Right hindlimb (tissue), 1 donor: ENCODE measurements around the gene PHACTR1.

Experiments
- DNase-seq: peaks from one replicate; pipeline ENCODE4 v3.0.0-alpha.2; 2018

Gene PHACTR1

GRCh38 chr6:13038315-13038714 lies 321.7 kb downstream of the PHACTR1 start:
- no peak for DNase-seq

DNA sequence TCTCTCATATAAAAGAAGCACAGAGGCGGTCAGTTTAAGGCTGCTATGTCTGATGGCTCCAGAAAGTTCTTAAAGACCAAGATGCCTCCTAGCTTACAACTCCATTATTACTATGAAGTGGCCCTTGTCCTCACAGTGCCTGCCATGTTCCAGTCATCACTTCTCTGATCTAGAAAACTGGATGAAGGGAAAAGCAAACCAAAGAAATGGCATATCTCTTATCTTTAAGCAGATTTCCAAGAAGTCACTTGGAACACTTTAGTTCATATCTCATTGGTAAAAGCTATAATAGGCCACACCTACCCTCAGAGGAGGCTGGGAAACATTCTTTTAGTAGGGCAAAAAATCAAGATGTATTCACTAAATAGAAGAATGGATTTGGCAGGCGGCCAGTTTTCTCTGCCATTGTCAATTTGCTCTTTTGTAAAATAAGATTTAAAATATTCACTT lies 322.2 kb downstream of the PHACTR1 start:
- no peak for DNase-seq

GRCh38 chr6:13044390-13044789 lies 327.8 kb downstream of the PHACTR1 start:
- no peak for DNase-seq

DNA sequence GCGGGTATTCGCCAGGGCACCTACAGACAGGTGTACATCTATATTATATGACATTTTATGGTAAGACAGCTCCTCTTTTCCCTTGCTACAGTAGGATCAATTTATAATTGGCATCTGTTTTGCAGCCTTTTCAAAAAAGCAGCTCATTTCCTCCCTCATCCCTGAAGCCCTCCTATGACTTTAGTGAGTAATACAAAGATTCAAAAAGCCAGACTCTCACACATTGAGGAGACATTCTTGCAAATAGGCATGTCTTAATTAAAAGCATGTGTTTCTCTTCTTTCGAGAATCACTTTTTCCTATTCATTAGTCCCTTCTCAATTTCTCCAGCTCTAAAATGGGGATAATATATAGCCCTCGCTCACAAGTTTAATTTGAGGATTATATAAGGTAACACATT lies 328.3 kb downstream of the PHACTR1 start:
- no peak for DNase-seq

GRCh38 chr6:13045676-13046075 lies 329.1 kb downstream of the PHACTR1 start:
- DNase-seq = no peak

GRCh38 chr6:13046084-13046483 lies 329.5 kb downstream of the PHACTR1 start:
- DNase-seq = no peak

DNA sequence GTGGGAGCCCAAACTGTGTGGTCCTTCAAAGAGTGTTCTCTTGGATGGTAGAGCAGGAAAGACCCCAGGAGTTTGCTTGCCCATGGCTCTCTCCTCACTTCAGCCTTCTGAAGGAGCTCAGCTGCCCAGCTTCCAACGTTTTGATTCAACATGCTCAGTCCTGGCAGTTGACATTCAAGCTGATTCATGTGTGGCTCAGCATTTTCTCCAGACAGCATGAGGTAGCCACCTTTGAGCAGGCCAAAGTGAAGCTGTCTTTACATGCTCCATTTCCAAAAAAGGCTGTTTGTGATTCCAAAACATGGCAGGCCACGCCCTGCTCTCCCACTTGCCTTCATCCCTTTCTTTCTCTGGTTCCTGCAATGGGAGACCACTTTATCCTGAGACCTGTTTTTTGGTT lies 331.5 kb downstream of the PHACTR1 start:
- no peak for DNase-seq

GRCh38 chr6:13049666-13050254 lies 333.2 kb downstream of the PHACTR1 start:
- DNase-seq = no peak

GRCh38 chr6:13053006-13053461 lies 336.5 kb downstream of the PHACTR1 start:
- DNase-seq = no peak

- no peak for DNase-seq
Measured at GRCh38 chr6:13058051-13058450, 341.5 kb downstream of the PHACTR1 start.

- no peak for DNase-seq
Measured at GRCh38 chr6:13059026-13059425, 342.5 kb downstream of the PHACTR1 start.

- no peak for DNase-seq
Measured at GRCh38 chr6:13063300-13063918, 346.8 kb downstream of the PHACTR1 start.

DNA sequence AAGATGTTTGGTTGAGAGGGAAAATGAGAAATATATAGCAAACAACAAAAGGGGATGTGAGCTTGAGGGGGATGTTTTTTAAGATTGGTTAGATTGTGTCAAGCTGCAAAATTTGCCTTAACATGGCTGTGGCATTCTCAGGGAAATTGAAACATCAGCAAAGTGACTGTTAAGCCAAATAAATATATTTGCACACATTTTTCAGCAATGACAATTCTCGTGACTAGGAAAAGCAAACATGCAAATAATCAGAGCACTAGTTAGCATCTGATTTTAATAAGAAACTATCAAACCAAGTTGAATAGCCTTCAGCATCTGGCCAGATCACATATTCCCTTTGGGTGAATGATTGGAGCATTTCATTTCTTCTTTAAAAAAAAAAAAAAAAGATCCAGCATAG lies 349.0 kb downstream of the PHACTR1 start:
- DNase-seq = no peak

DNA sequence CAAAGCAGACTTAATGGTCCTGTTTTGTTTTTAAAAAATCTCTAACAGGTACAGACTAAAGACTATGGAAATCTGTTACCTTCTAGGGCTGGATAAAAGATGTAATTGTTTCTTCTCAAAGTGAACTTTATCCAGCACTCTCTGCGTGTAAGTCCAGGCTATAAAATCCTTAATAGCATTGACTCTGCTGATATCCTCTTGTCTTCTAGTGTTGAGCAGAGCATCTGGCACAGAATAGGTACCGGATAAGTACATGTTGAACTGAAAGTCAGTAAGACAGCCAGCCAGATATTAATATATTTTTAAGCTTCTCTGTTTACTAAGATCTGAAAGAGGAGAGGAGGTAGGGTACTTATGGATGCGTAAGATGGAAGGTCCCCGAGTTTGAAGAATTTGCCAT lies 349.5 kb downstream of the PHACTR1 start:
- no peak for DNase-seq

DNA sequence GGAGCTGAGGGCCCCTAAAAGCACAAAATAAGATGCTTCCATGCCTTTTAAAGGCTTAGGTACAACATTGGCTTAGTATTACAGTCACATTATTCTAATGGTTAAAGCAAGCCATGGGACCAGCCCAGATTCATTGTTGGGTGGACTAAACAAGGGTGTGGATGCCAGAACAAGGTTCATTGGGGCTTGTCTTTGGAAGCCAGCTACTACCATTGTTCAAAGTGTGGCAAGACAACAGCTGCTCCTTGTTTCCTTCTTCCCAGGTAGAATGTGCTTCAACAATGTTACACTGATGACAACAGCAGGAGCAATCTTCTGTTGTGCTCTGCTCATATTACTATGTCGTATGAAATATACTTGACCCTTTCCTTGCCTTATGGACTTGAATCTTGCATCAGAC lies 350.3 kb downstream of the PHACTR1 start:
- DNase-seq = no peak

DNA sequence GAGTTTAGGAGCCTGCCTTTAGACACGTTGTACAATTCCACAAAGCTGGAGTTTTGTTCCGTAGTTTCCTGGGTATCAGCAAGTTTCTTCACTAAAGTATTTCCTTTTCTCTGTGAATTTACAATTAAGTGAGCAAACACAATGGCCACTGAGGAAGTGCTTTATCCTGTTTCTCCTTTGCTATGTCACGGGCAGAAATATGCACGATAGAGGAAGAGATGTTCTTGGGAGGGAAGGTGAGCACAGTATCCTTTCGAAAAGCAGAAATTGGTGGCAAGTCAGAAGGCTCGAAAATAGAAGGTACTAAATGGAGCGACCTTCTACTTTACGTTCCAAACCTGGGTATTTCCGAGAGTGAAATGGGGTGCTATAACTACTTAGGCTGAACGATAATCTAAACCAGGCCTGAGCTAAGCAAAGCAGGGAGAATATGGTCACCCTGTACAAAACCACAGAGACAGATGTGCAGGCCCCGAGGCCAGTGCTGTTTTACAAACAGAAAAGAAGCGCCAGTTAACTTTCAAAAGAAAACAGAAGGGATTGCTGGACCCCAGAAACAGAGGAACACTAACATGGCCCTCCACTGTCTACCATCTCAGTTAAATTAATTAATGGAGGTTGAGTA lies 352.1 kb downstream of the PHACTR1 start:
- DNase-seq = no peak

- DNase-seq = no peak
Measured at GRCh38 chr6:13071550-13072345, 355.2 kb downstream of the PHACTR1 start.

DNA sequence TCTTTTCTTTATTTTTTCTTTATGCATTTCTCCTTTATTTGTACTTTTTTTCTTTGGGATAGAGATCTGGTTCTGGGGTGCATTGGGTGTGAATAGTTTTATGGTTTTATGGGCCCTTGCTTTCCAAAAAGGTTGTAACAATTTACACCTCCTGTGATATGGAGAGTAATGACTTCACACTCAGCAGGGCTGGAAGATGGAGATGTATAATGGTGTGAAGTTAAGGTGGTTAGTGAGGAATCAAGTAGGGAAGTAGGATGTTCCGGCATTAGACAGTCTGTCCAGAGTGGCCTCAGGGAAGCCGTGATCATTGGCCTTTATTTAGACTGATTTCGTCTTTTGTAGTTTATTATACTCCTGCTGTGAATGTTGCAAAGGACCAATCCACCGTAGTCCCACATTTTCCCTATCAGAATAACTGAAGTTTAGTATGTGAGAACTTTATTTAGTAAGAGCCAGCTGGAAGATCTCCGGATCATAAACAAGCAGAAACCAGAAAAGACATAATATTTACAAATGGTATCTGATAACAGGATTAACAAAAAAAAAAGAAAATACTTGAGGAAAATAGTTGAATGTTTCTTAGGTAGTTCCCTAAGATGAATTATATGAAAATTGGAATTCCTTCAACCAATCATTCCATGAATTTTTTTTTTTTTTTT lies 356.2 kb downstream of the PHACTR1 start:
- no peak for DNase-seq

DNA sequence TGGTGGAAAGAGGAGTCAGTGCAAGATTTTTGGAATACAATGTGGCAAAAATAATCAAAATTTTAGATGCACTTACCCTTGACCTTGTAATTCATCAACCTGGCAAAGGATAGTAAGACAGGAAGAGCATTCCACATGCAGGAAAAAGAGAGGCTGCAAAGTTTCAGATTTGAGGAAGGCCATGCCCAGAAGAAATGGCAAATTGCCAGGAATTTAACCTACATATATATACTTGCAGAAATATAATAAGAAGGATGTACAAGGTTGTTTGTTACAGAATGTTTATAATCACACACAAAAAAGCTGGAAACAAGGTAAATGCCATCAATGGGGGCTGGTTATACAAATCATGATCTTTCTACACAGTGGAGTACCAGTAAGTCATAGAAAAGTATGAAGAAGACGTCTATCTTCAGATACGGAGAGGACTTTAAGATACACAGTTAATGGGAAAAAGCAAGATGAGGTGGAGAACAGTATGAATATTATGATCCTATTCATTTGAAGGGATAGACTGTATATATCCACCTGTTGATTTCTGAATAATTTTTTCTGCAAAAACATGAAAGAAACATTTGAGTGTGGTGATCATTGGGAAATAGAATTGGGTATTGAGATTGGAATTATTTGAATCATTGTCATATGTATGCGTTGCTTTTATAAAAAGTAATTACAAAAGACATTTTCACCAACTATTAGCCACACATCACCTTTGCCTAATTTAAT lies 358.0 kb downstream of the PHACTR1 start:
- DNase-seq = no peak

GRCh38 chr6:13075141-13075845 lies 358.7 kb downstream of the PHACTR1 start:
- no peak for DNase-seq

DNA sequence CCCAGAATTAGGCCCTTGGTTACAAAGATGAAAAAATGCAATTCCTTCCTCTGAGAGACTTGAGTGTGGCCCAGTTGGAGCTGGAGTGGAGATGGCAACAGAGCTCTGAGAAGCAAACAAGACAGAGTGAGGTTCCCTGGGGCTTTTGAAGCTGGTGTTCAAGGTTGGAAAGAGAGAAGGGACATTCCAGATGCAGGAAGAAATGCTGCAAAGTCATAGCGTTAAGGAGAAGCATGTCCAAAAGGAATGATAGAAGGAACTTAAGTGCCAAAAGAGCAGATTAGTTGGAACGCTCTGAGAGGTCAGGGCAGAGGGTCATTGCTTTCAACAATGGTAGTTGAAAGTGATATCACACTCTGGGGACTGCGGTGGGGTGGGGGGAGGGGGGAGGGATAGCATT lies 360.0 kb downstream of the PHACTR1 start:
- DNase-seq = no peak

DNA sequence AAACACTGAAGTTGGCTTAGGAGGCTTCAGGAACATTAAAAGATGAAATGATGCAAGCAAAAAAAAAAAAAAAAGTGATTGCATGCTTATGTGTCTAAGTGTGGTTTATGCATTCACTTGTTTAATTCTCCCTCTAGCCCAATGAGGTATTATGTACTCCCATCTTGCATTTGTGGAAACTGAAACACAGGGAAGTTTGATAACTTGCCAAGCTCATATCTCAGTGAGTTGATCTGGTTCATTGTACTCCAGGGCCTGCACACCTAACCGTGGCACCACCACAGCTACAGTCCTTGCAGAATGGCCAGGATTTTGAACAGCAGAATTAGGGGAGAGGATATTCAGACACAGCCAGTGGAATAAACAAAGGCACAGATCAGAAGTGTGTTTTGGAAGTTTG lies 360.6 kb downstream of the PHACTR1 start:
- no peak for DNase-seq
